ENCODE results near the gene HAND1.

DNA sequence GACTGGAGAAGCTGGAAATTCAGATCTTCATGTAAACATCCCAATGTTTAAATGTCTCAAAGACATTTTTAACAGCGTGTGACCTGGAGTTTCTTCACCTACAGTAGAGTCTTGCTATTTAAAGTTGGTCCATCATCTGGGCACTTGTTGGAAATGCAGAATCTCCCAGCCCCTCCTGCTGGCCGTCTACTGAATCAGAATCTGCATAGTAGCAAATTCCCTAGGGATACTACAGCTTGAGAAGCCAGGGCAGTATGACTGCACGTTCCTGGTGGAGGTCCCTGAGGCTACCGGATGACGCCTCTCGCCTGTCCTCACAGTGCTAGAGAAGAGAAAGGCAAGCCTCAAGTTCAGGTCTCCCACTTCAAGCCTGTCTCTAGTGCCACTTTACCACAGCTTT lies 16.5 kb downstream of the HAND1 start:
- TF ChIP-seq POLR2AphosphoS5 (IDR thresholded peaks at IDR 0.05; ENCODE audit: borderline replicate concordance, low read depth, low read length) (no peak), EZH2 (IDR thresholded peaks at IDR 0.05) (no peak), FOXP2 (optimal IDR thresholded peaks at IDR 0.05; ENCODE audit: control extremely low read depth, extremely low read length, insufficient read depth) (no peak)
